Suprapubic skin (tissue), 4 donors: Measurements from ENCODE around the gene CA9. TPM values are rescaled to one million over a fixed set of nuclear protein-coding genes. Genes with fewer than 3 reads are reported as not detected.

ENCODE experiments used
- DNase-seq, 2 donors: peaks; one replicate each; pipeline ENCODE4 v3.0.0-alpha.2; 2019; ENCODE audit warnings: low spot score in 2 of 2
- H3K27ac ChIP-seq: fragments of 200-600 bp; sonication (generic); one replicate; pipeline ENCODE4 v1.5.1; 2019
- H3K27me3 ChIP-seq: fragments of 200-600 bp; sonication (generic); one replicate; pipeline ENCODE4 v1.5.1; 2019
- H3K36me3 ChIP-seq: fragments of 200-600 bp; sonication (generic); one replicate; pipeline ENCODE4 v1.5.1; 2019
- H3K4me1 ChIP-seq: fragments of 200-600 bp; sonication (generic); one replicate; pipeline ENCODE4 v1.5.1; 2019
- H3K4me3 ChIP-seq: fragments of 200-600 bp; sonication (generic); one replicate; pipeline ENCODE4 v1.5.1; 2019; ENCODE audit warnings: mild to moderate bottlenecking
- H3K9me3 ChIP-seq: fragments of 200-600 bp; sonication (generic); one replicate; pipeline ENCODE4 v1.5.1; 2019
- CTCF ChIP-seq, 2 donors: fragments of 200-600 bp in 1 of 2; fragments of 450-650 bp in 1 of 2; sonication (generic) in 1 of 2; IDR thresholded peaks; one replicate each; pipeline ENCODE4 v1.5.1; 2016 to 2019; ENCODE audit warnings: antibody characterized with exemption in 2 of 2, mild to moderate bottlenecking in 1 of 2, moderate library complexity in 1 of 2
- EP300 ChIP-seq: sonication (generic); formaldehyde crosslinking; IDR thresholded peaks from one replicate; pipeline ENCODE4 v1.6.1; 2017; ENCODE audit warnings: antibody characterized with exemption
- POLR2A ChIP-seq, 2 donors: fragments of 450-650 bp; IDR thresholded peaks; one replicate each; pipeline ENCODE4 v1.6.1; 2017; ENCODE audit warnings: antibody characterized with exemption in 2 of 2, mild to moderate bottlenecking in 2 of 2, moderate library complexity in 2 of 2
- POLR2AphosphoS5 ChIP-seq, 3 donors: sonication (generic); formaldehyde crosslinking; IDR thresholded peaks; one replicate each; pipeline ENCODE4 v1.6.1; 2017; ENCODE audit warnings: antibody characterized with exemption in 3 of 3
- WGBS: methylation state at CpG from one replicate; pipeline ENCODE4 v1.1.5; 2018; 5-methylcytosine and 5-hydroxymethylcytosine counted together
- total RNA-seq, 4 donors: library from RNA; depleted of rRNA; stranded (reverse); fragments of >200 nt; gene quantifications; one replicate each; pipeline ENCODE4 v1.1.0, GENCODE V29; 2016

Gene CA9
- total RNA-seq, 4 donors from 2014 or later, result 2.1 to 5.7 (median 2.8) TPM; not detected in 1

GRCh38 chr9:35695943-35696401, 22.2 kb downstream of the CA9 start:
- H3K4me1 ChIP-seq, result peaks cover 23% of the 10 kb centered on the region
- TF ChIP-seq POLR2A (IDR thresholded peaks at IDR 0.05), result no peak
- TF ChIP-seq EP300, result no peak
- no peak for TF ChIP-seq POLR2AphosphoS5 (IDR thresholded peaks at IDR 0.05)
- TF ChIP-seq CTCF (IDR thresholded peaks at IDR 0.05), result no peak
- H3K36me3 ChIP-seq, result peaks cover 47% of the 10 kb centered on the region
- H3K27me3 ChIP-seq, result no peaks in the 10 kb centered on the region
- H3K4me3 ChIP-seq, result no peak overlapping the region
- no peak for DNase-seq
- H3K9me3 ChIP-seq, result no peaks in the 10 kb centered on the region
- peak overlapping the region; percentile 52 for H3K27ac ChIP-seq
- 92% methylated on average over 3 of the region's 3 CpGs for WGBS

DNA sequence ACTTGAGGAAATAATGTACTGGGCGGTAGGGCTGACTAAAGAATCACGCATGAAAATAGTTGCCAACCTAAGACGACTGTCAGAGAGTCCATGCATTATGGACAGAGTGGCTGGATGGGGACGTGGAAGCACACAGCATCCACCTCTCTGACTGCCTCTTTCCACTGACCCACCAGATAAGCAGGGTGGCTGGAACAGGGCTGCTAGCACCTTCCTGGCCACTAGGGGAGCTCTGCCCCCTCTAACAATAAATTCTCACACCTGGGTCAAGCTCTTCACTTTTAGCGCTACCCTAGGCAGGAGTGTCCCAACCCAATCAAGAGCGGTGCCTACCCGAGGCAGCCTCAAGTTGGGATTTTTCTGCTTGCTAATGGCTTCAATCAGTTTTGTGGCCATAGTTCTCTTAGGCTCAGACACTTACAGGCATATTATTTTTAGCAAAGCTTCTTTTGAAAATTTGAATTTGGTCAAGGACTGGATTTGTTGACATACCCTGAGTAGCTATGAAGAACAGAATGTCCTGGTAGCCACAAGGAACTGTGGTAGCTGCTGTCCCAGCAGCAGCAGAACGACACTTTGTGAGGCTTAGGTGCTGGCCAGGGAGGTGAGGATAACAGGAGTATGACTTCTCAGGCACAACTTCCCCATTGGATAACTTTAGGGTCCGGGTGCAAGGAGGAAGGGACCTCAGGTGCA, 22.9 kb downstream of the CA9 start:
- H3K4me3 ChIP-seq, result no peak overlapping the region
- H3K36me3 ChIP-seq, result peaks cover 53% of the 10 kb centered on the region
- peak overlapping the region; percentile 52 for H3K27ac ChIP-seq
- H3K9me3 ChIP-seq, result no peaks in the 10 kb centered on the region
- DNase-seq, result no peak
- TF ChIP-seq POLR2A (IDR thresholded peaks at IDR 0.05) (no peak), CTCF (IDR thresholded peaks at IDR 0.05) (peak; percentile 32 to 87), EP300 (peak; percentile 91)
- H3K4me1 ChIP-seq, result peaks cover 20% of the 10 kb centered on the region
- WGBS, result 38% methylated on average over 9 of the region's 9 CpGs
- H3K27me3 ChIP-seq, result no peaks in the 10 kb centered on the region

- H3K27me3 ChIP-seq, result no peaks in the 10 kb centered on the region
- H3K27ac ChIP-seq, result peak overlapping the region; percentile 43
- TF ChIP-seq EP300 (no peak), CTCF (IDR thresholded peaks at IDR 0.05) (no peak), POLR2AphosphoS5 (IDR thresholded peaks at IDR 0.05) (no peak), POLR2A (IDR thresholded peaks at IDR 0.05) (no peak)
- DNase-seq, result no peak
- peaks cover 62% of the 10 kb centered on the region for H3K36me3 ChIP-seq
- no peak overlapping the region for H3K4me3 ChIP-seq
- WGBS, result 60% methylated on average over 14 of the region's 14 CpGs
- H3K4me1 ChIP-seq, result peaks cover 20% of the 10 kb centered on the region
- no peaks in the 10 kb centered on the region for H3K9me3 ChIP-seq
These were observed 23.8 kb downstream of the CA9 start for GRCh38 chr9:35697486-35697885.

DNA sequence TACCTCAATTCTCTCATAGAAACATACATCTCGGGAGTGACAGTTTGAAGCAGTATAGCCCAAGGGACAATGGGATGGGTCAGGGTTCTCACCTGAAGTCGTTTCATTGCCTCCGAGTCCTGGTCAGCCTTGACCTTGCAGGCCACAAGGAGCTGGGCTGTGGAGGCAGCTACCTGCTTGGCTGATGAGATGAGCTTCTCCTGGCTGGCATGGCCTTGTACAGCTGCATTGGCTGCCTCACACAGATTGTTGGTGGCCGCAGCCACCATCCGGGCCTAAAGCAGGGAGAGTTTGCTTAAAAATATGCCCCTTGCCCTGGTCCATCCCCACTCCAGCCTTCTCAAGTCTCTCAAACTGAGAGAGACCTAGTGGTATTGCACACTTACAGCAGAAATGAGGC, 24.5 kb downstream of the CA9 start:
- Histone ChIP-seq H3K4me3 (no peak overlapping the region), H3K9me3 (no peaks in the 10 kb centered on the region), H3K27me3 (no peaks in the 10 kb centered on the region), H3K27ac (no peak overlapping the region), H3K36me3 (peaks cover 69% of the 10 kb centered on the region), H3K4me1 (peaks cover 20% of the 10 kb centered on the region)
- TF ChIP-seq POLR2A (IDR thresholded peaks at IDR 0.05) (no peak), CTCF (IDR thresholded peaks at IDR 0.05) (no peak), POLR2AphosphoS5 (IDR thresholded peaks at IDR 0.05) (no peak), EP300 (no peak)
- DNase-seq, result no peak
- WGBS, result 90% methylated on average over 3 of the region's 5 CpGs

DNA sequence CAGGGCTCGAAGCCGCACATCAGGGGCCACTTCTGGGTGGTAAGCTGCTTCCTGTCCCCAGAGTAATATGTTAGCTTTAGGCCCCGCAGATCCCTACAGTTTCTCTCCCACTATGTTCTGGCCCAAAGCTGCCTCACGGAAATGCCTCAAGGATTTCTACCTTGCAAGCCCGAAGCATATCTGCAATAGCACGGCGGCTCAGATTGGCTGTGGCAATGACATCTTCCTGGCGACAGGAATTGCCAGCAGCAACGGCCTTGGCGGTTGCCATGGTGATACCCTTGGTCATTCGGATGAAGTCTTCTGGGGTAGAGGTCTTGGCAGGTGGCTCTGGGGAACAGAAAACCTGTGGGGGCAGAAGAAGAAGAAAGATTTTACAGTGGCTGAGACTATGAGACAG, 26.3 kb downstream of the CA9 start:
- WGBS, result 88% methylated on average over 11 of the region's 11 CpGs
- Histone ChIP-seq H3K27ac (no peak overlapping the region), H3K4me1 (peaks cover 20% of the 10 kb centered on the region), H3K4me3 (no peak overlapping the region), H3K36me3 (peaks cover 87% of the 10 kb centered on the region), H3K9me3 (no peaks in the 10 kb centered on the region), H3K27me3 (no peaks in the 10 kb centered on the region)
- TF ChIP-seq EP300 (no peak), POLR2A (IDR thresholded peaks at IDR 0.05) (no peak), POLR2AphosphoS5 (IDR thresholded peaks at IDR 0.05) (no peak), CTCF (IDR thresholded peaks at IDR 0.05) (no peak)
- no peak for DNase-seq
